ENCODE measurements around the gene PDHA1. TPM values are rescaled to one million over a fixed set of nuclear protein-coding genes. Genes with fewer than 3 reads are reported as not detected.

Gene PDHA1
- total RNA-seq, 1 donor from 2014 or later: 147 TPM

DNA sequence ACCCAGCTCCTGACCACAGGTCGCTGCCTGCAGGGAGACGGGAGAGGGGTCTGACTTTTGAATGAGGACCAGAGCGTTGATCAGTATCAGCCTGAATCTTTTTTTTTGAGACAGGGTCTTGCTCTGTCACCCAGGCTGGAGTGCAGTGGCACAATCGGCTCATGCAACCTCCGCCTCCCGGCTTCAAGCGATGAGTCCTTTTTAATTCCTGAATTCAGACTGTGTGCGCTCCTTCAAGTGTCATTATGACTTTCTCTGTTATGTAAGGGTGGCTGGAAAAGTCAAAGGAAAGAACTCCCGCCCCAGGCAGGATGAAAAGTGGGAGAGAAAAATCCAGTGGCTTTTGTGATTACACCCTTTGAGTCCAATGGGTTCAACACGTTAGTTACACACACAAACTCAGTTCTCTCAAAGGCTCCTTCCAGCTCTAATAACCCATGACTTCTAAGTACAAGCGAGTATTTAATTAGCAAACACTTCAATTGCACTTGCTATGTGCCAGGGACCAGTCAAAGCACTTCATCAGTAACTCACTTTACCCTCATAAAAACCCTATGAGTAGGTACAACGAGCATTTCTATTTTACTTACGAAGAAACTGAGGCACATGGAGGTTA lies 44.4 kb downstream of the PDHA1 start:
- H3K4me3 ChIP-seq (ENCODE audit: low read depth, low read length): no peak overlapping the region
- no peak for DNase-seq (ENCODE audit: low read depth)
- TF ChIP-seq, protein P1, sequence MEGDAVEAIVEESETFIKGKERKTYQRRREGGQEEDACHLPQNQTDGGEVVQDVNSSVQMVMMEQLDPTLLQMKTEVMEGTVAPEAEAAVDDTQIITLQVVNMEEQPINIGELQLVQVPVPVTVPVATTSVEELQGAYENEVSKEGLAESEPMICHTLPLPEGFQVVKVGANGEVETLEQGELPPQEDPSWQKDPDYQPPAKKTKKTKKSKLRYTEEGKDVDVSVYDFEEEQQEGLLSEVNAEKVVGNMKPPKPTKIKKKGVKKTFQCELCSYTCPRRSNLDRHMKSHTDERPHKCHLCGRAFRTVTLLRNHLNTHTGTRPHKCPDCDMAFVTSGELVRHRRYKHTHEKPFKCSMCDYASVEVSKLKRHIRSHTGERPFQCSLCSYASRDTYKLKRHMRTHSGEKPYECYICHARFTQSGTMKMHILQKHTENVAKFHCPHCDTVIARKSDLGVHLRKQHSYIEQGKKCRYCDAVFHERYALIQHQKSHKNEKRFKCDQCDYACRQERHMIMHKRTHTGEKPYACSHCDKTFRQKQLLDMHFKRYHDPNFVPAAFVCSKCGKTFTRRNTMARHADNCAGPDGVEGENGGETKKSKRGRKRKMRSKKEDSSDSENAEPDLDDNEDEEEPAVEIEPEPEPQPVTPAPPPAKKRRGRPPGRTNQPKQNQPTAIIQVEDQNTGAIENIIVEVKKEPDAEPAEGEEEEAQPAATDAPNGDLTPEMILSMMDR (conservative IDR thresholded peaks at IDR 0.05; ENCODE audit: low read depth, low read length): no peak

DNA sequence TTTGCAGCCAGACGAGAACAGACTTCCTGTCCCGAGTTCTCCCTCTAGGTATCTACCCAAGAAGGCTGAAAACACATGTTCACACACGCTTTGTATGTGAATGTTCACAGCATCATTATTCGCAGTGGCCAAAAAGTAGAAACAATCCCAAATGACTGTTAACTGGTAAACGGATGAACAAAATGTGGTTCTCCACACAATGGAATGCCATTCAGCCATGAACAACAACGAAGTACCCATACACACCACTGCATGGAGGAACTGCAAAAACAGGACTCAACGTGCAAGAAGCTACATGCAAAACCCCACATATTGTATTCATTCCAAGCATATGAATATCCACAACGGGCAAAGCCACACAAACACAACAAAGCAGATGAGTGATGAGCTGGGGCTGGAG lies 45.0 kb downstream of the PDHA1 start:
- TF ChIP-seq, protein P1 (conservative IDR thresholded peaks at IDR 0.05; ENCODE audit: low read depth, low read length): no peak
- H3K4me3 ChIP-seq (ENCODE audit: low read depth, low read length): no peak overlapping the region
- DNase-seq (ENCODE audit: low read depth): no peak

DNA sequence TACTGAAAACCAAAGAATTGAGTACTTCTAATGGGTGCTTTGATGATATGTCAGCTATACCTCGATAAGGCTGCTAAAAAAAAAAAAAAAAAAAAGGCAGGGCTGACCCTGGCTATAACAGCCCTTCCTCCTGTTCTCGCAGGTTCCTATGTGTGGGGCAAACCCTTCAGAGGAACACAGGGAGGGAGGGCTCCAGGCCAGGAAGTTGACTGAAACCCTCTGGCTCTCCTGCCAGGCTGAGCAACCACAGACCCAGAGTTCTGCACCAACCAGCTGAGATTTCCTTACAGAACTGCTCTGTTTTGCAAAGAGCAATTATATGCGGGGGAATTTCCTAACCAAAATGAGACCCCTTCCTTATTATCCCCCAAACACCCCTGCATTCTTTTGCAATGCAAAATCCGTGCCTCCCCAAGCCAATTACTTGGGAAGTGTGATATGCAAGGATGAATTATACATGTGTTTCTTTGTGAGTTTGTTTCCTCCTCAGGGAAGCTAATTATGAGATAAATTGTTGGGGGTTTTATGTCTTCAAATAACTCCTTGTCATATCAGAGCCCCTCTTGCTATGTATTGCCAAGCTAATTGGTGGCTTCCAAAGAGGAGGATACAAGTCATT lies 45.6 kb downstream of the PDHA1 start:
- TF ChIP-seq, protein P1 (conservative IDR thresholded peaks at IDR 0.05; ENCODE audit: low read depth, low read length): no peak
- DNase-seq (ENCODE audit: low read depth): no peak
- no peak overlapping the region for H3K4me3 ChIP-seq (ENCODE audit: low read depth, low read length)

DNA sequence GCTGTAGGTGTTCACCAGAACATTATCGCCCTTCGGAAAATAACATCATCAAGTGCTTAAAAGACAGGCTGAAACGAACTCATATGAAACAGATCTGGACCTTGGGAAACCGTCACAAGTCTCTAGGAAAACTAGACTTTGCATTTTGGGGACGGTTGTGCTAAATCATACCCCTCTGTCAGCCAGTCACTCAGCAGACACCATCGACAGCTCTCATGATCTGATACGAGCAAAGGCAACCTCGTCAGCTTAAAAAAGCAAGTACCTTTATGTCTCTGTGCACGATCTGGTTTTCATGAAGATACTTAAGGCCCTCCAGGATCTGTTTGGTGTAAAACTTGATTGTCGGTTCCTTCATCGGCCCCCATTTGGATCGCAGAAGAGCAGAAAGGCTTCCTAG lies 48.4 kb downstream of the PDHA1 start:
- DNase-seq (ENCODE audit: low read depth): no peak
- no peak overlapping the region for H3K4me3 ChIP-seq (ENCODE audit: low read depth, low read length)
- TF ChIP-seq, protein P1 (conservative IDR thresholded peaks at IDR 0.05; ENCODE audit: low read depth, low read length): no peak

DNA sequence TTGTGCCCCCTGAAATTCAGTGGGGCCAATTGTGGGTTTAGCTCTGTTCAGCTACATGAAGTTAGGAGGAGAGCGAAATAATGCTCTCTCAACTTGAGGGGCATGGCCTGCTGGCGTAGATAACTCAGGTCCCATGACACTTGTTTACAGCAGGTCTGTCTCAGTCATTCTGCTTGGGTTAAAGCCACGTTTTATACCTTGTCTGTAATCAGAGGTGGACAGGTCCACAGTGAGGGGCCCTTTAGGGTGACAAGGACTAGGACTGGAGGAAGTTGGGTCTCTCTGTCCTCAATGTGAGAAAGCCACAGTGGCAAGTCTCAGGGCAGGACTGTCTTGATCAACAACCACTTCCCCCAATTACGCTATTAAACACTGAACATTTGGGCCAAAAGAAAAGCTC lies 49.0 kb downstream of the PDHA1 start:
- TF ChIP-seq, protein P1 (conservative IDR thresholded peaks at IDR 0.05; ENCODE audit: low read depth, low read length): no peak
- DNase-seq (ENCODE audit: low read depth): no peak
- no peak overlapping the region for H3K4me3 ChIP-seq (ENCODE audit: low read depth, low read length)

DNA sequence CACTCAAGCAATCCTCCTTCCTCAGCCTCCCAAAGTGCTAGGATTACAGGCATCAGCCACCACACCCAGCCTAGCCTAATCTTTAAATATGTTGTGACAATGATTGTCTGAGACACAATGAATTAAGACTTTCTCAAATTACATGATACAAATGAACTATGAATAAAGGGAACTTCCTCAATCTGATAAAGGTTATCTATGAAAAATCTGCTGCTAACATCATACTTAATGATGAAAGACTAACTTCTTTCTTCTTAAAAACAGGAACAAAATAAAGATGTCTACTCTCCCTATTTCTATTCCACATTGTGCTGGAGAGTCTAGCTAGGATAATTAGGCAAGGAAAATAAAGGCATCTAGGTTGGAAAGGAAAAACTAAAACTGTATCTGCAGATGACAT lies 60.0 kb downstream of the PDHA1 start:
- TF ChIP-seq, protein P1 (conservative IDR thresholded peaks at IDR 0.05; ENCODE audit: low read depth, low read length): no peak
- H3K4me3 ChIP-seq (ENCODE audit: low read depth, low read length): no peak overlapping the region
- DNase-seq (ENCODE audit: low read depth): no peak

DNA sequence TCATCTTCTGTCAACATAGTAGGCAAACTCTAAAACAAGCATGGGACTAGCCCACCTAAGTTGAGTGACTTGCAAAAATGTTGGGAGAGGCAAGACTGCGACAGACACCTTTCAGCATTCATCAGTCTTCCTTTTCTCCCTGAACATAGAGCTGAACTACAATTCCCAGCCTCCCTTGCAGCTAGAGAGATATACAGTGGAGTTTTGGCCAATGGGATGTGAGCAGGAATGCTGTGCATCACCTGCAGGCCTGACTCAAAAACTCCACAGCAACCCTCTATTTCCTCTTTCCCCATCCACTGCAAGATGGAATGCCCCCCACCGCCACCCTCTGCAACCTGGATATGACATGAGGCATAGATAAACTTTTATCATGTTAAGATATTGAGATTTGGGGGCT lies 66.5 kb downstream of the PDHA1 start:
- no peak for DNase-seq (ENCODE audit: low read depth)
- TF ChIP-seq, protein P1 (conservative IDR thresholded peaks at IDR 0.05; ENCODE audit: low read depth, low read length): no peak
- H3K4me3 ChIP-seq (ENCODE audit: low read depth, low read length): no peak overlapping the region

All from epithelial cell of proximal tubule (primary cell).